DND-41 (cell line): Measurements from ENCODE around the gene TFAP2A.

ENCODE experiments used
- ATAC-seq: fragments of 200-7000 bp; cut with Tn5 transposase; 3 replicates; pipeline ENCODE4 v1.9.1; 2021; ENCODE audit warnings: low read depth; ENCODE audit not compliant: insufficient read depth
- DNase-seq: peaks from one replicate; pipeline ENCODE4 v3.0.0-alpha.2; 2020
- H2AFZ ChIP-seq: 2 replicates; pipeline ENCODE4 v1.6.0; 2012; ENCODE audit warnings: low read depth, low read length
- H3K27ac ChIP-seq: 2 replicates; pipeline ENCODE4 v1.5.1; 2012; ENCODE audit warnings: low read length, inconsistent platforms
- H3K27me3 ChIP-seq: fragments of 200-600 bp; sonication (generic); 2 replicates; pipeline ENCODE4 v1.6.0; 2012; ENCODE audit warnings: low read length, mild to moderate bottlenecking, inconsistent platforms; ENCODE audit not compliant: insufficient read depth, poor library complexity
- H3K36me3 ChIP-seq: 2 replicates; pipeline ENCODE4 v1.5.1; 2012; ENCODE audit warnings: low read length, inconsistent platforms; ENCODE audit not compliant: insufficient read depth
- H3K4me1 ChIP-seq: 2 replicates; pipeline ENCODE4 v1.5.1; 2012; ENCODE audit warnings: mild to moderate bottlenecking, low read length; ENCODE audit not compliant: insufficient read depth
- H3K4me2 ChIP-seq: 2 replicates; pipeline ENCODE4 v1.6.0; 2012; ENCODE audit warnings: mild to moderate bottlenecking, moderate library complexity, low read length, inconsistent platforms; ENCODE audit not compliant: insufficient read depth
- H3K4me3 ChIP-seq, 2 experiments: fragments of 200-600 bp in 1 of 2; shearing (Covaris generic) in 1 of 2; 2 replicates each; pipeline ENCODE4 v1.5.1; 2012 to 2016; ENCODE audit warnings: inconsistent platforms in 2 of 2, low read length in 2 of 2, mild to moderate bottlenecking in 2 of 2, low read depth in 1 of 2, moderate library complexity in 1 of 2
- H3K79me2 ChIP-seq: 2 replicates; pipeline ENCODE4 v1.6.0; 2012; ENCODE audit warnings: low read length, inconsistent platforms; ENCODE audit not compliant: insufficient read depth
- H3K9ac ChIP-seq: 2 replicates; pipeline ENCODE4 v1.6.0; 2012; ENCODE audit warnings: low read depth, mild to moderate bottlenecking, inconsistent platforms, low read length, moderate library complexity
- H3K9me3 ChIP-seq: 2 replicates; pipeline ENCODE4 v1.5.1; 2012; ENCODE audit warnings: low read length, moderate library complexity, mild to moderate bottlenecking, inconsistent platforms; ENCODE audit not compliant: insufficient read depth, severe bottlenecking
- H4K20me1 ChIP-seq: 2 replicates; pipeline ENCODE4 v1.6.0; 2012; ENCODE audit warnings: low read length; ENCODE audit not compliant: insufficient read depth
- EZH2 ChIP-seq: IDR thresholded peaks from 3 replicates; pipeline ENCODE4 v1.6.1; 2012; ENCODE audit warnings: borderline replicate concordance, low read depth, mild to moderate bottlenecking, moderate library complexity, low read length, inconsistent platforms; ENCODE audit not compliant: severe bottlenecking
- TF ChIP-seq, protein P1 (sequence below): IDR thresholded peaks from 2 replicates; pipeline ENCODE4 v1.5.1; 2012; ENCODE audit warnings: borderline replicate concordance, low read length, moderate library complexity, mild to moderate bottlenecking; ENCODE audit not compliant: poor library complexity, severe bottlenecking; ENCODE audit errors: extremely low read depth

The TFAP2A gene

GRCh38 chr6:10396785-10397184, 18.1 kb downstream of the TFAP2A start:
- no peak overlapping the region for H3K9ac ChIP-seq
- TF ChIP-seq, protein P1, sequence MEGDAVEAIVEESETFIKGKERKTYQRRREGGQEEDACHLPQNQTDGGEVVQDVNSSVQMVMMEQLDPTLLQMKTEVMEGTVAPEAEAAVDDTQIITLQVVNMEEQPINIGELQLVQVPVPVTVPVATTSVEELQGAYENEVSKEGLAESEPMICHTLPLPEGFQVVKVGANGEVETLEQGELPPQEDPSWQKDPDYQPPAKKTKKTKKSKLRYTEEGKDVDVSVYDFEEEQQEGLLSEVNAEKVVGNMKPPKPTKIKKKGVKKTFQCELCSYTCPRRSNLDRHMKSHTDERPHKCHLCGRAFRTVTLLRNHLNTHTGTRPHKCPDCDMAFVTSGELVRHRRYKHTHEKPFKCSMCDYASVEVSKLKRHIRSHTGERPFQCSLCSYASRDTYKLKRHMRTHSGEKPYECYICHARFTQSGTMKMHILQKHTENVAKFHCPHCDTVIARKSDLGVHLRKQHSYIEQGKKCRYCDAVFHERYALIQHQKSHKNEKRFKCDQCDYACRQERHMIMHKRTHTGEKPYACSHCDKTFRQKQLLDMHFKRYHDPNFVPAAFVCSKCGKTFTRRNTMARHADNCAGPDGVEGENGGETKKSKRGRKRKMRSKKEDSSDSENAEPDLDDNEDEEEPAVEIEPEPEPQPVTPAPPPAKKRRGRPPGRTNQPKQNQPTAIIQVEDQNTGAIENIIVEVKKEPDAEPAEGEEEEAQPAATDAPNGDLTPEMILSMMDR, result no peak
- no peak for TF ChIP-seq EZH2
- H3K9me3 ChIP-seq, result no peaks in the 10 kb centered on the region
- ATAC-seq (no peak), DNase-seq (no peak)
- no peaks in the 10 kb centered on the region for H4K20me1 ChIP-seq
- H2AFZ ChIP-seq, result no peak overlapping the region
- H3K27ac ChIP-seq, result no peak overlapping the region
- H3K4me2 ChIP-seq, result no peak overlapping the region
- no peaks in the 10 kb centered on the region for H3K36me3 ChIP-seq
- H3K4me3 ChIP-seq, result no peak overlapping the region
- H3K4me1 ChIP-seq, result no peaks in the 10 kb centered on the region
- H3K27me3 ChIP-seq, result peaks cover 15% of the 10 kb centered on the region
- no peaks in the 10 kb centered on the region for H3K79me2 ChIP-seq

DNA sequence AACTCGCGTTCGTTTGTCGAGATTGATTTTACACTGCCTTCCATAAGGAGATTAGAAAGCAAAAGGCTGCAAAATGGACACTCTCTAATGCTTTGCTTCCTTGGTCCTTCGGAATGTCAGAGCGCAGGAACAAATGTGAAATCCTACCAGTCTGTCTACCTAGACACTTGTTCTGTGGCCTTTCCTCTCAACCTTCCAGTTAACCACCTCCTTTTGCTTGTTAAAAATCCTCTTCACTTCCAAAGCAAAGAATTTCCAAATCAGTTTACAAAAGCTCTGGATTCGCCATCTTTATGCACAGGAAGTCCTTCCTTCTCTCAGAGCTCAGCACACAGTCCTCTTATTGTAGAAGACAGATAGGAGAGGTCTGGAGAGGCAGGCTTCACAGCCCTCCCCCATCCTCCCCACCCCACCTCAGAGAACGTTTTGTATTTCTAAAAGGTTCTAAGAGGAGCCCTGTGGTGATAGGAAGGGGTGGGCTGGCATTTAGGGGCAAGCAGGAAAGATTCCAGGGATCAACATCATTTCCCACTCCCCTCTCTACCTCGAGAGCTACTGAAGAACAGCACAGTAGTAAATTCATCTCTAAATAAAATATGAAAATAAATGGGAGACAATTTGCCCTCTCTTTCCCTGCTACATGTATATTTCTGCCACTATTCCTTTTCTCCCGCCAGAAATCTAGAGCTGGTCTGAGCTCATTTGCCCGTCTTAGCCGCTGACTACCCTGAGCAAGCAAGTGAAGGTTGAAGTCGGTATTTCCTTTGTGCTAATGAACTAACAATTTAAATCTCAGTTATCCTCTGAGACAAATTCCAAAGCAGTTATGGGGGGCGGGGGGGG, 18.9 kb downstream of the TFAP2A start:
- TF ChIP-seq, protein P1, result no peak
- no peak for TF ChIP-seq EZH2
- Histone ChIP-seq H4K20me1 (no peaks in the 10 kb centered on the region), H3K36me3 (no peaks in the 10 kb centered on the region), H3K27ac (no peak overlapping the region), H3K79me2 (no peaks in the 10 kb centered on the region), H3K27me3 (peaks cover 15% of the 10 kb centered on the region), H3K9me3 (no peaks in the 10 kb centered on the region), H3K9ac (no peak overlapping the region), H3K4me3 (no peak overlapping the region), H3K4me1 (no peaks in the 10 kb centered on the region), H3K4me2 (no peak overlapping the region), H2AFZ (no peak overlapping the region)
- ATAC-seq (no peak), DNase-seq (no peak)

DNA sequence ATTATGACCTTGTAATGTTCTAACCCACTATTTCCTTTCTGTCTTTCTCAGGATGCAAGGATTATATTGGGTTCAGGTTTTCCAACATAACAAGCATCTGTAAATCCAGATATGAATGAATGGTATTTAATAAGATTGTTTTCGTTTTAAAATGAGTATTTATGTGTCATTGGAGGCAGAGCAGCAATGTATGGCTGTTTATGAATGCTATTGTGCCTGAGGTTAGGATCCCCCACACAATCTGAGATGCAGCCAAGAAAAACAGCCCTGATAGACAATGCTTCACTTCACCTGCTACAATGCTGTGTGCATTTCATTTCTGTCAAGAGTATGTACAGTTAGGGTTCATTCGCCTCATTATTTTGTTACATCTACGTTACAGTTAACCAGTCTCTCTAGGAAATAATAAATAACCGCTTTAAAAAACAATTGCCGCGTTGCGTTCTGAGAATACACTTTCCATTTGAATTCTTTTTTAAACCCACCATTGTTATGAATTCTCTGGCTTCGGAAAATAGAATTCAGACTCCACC, 19.6 kb downstream of the TFAP2A start:
- H3K79me2 ChIP-seq, result no peaks in the 10 kb centered on the region
- H3K27me3 ChIP-seq, result peaks cover 15% of the 10 kb centered on the region
- no peak overlapping the region for H3K4me3 ChIP-seq
- no peak for DNase-seq
- H2AFZ ChIP-seq, result no peak overlapping the region
- no peaks in the 10 kb centered on the region for H4K20me1 ChIP-seq
- no peaks in the 10 kb centered on the region for H3K9me3 ChIP-seq
- H3K4me2 ChIP-seq, result no peak overlapping the region
- no peaks in the 10 kb centered on the region for H3K4me1 ChIP-seq
- no peak overlapping the region for H3K27ac ChIP-seq
- H3K36me3 ChIP-seq, result no peaks in the 10 kb centered on the region
- TF ChIP-seq, protein P1, result no peak
- TF ChIP-seq EZH2, result no peak
- no peak overlapping the region for H3K9ac ChIP-seq
- no peak for ATAC-seq
